Right atrium auricular region (tissue), 2 donors: Measurements from ENCODE around the gene REL. TPM values are rescaled to one million over a fixed set of nuclear protein-coding genes. Genes with fewer than 3 reads are reported as not detected.
"Not testable (repeated sequence)": the region's sequence is repeated elsewhere in the genome, so short reads cannot be mapped to it uniquely, and the experiment has no call there.

ENCODE experiments used
- DNase-seq: peaks from one replicate; pipeline ENCODE4 v3.0.0-alpha.2; 2019; ENCODE audit warnings: low spot score
- H3K27ac ChIP-seq, 2 donors: fragments of 200-600 bp; sonication (generic); 1 replicate in 1 of 2; 2 replicates in 1 of 2; pipeline ENCODE4 v1.5.1; 2016 to 2019
- H3K27me3 ChIP-seq, 2 donors: fragments of 200-600 bp; sonication (generic); one replicate each; pipeline versions ENCODE4 v1.5.1 to v1.6.0; 2017 to 2019
- H3K36me3 ChIP-seq: fragments of 200-600 bp; sonication (generic); one replicate; pipeline ENCODE4 v1.5.1; 2016
- H3K4me1 ChIP-seq, 2 donors: fragments of 200-600 bp; sonication (generic); one replicate each; pipeline versions ENCODE4 v1.5.1 to v1.6.0; 2017 to 2019
- H3K4me3 ChIP-seq, 2 donors: fragments of 200-600 bp; sonication (generic); 1 replicate in 1 of 2; 2 replicates in 1 of 2; pipeline ENCODE4 v1.5.1; 2017 to 2019; ENCODE audit warnings: mild to moderate bottlenecking in 1 of 2, moderate library complexity in 1 of 2
- H3K9me3 ChIP-seq, 2 donors: fragments of 200-600 bp; sonication (generic); one replicate each; pipeline ENCODE4 v1.5.1; 2019
- total RNA-seq, 2 donors: library from RNA; depleted of rRNA; stranded (reverse); fragments of >200 nt; gene quantifications; one replicate each; pipeline ENCODE4 v1.1.0, GENCODE V29; 2016
- TF ChIP-seq, protein P1 (sequence below), 2 donors: fragments of 200-600 bp; sonication (generic); IDR thresholded peaks; one replicate each; pipeline ENCODE4 v1.5.1; 2019; ENCODE audit warnings: antibody characterized with exemption in 2 of 2

Gene REL
- total RNA-seq, 2 donors from 2014 or later: 6.0 to 7.3 TPM

DNA sequence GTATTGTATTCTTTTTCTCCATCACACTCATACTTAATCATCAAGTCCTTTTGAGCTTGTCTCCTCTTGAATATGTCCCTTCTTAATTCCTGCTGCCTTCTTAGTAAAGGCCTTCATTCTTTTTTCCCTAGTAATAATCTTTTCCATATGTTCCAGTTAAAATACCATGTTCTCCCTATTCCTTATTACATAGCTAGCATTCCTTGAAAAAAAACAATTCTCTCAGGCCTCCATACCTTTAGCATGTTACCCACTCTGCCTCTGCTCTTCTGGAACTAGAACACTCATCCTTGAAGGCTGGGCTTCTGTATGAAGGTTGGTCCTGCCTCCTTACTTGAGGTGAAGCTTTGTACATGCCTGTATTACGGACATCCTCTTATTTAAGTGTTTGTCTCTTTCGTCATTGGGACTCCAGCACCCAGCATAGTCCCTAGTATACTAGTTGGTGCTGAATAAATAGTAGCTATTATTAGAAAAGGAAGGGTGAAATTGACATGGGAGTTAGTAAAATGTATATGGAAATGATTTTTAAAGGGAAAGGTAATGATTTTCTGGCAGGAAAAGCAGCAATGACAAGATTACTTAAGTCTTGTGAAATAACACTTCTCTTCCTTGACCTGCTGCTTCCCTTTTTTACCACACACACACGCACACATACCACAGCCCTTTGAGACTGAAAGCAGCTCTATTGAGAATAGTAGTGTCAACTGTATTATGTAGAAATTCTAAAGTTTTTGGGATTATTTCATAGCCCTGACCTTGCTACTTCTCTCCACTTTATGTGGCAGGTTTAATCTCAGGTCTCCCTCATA, 45.6 kb downstream of the REL start:
- no peak overlapping the region for H3K4me3 ChIP-seq
- TF ChIP-seq, protein P1, sequence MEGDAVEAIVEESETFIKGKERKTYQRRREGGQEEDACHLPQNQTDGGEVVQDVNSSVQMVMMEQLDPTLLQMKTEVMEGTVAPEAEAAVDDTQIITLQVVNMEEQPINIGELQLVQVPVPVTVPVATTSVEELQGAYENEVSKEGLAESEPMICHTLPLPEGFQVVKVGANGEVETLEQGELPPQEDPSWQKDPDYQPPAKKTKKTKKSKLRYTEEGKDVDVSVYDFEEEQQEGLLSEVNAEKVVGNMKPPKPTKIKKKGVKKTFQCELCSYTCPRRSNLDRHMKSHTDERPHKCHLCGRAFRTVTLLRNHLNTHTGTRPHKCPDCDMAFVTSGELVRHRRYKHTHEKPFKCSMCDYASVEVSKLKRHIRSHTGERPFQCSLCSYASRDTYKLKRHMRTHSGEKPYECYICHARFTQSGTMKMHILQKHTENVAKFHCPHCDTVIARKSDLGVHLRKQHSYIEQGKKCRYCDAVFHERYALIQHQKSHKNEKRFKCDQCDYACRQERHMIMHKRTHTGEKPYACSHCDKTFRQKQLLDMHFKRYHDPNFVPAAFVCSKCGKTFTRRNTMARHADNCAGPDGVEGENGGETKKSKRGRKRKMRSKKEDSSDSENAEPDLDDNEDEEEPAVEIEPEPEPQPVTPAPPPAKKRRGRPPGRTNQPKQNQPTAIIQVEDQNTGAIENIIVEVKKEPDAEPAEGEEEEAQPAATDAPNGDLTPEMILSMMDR (IDR thresholded peaks at IDR 0.05): no peak
- DNase-seq: no peak
- H3K9me3 ChIP-seq: no peaks in the 10 kb centered on the region
- no peak overlapping the region for H3K27ac ChIP-seq
- no peaks in the 10 kb centered on the region for H3K27me3 ChIP-seq
- no peaks in the 10 kb centered on the region for H3K4me1 ChIP-seq
- H3K36me3 ChIP-seq: peaks cover 12% of the 10 kb centered on the region

DNA sequence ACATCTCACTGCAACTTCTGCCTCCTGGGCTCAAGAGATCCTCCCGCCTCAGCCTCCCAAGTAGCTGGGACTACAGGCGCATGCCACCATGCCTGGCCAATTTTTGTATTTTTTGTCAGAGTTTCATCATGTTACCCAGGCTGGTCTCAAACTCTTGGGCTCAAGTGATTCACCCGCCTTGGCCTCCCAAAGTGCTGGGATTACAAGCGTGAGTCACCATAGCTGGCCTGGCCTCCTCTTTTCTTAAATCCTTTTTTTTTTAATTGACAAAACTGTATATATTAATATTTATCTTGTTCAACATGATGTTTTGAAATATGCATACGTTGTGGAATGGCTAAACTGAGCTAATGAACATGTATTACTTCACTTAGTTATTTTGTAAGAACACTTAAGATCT, 50.7 kb downstream of the REL start:
- H3K4me3 ChIP-seq, H3K27ac ChIP-seq, DNase-seq, H3K4me1 ChIP-seq, H3K27me3 ChIP-seq, H3K36me3 ChIP-seq, H3K9me3 ChIP-seq: not testable (repeated sequence)

DNA sequence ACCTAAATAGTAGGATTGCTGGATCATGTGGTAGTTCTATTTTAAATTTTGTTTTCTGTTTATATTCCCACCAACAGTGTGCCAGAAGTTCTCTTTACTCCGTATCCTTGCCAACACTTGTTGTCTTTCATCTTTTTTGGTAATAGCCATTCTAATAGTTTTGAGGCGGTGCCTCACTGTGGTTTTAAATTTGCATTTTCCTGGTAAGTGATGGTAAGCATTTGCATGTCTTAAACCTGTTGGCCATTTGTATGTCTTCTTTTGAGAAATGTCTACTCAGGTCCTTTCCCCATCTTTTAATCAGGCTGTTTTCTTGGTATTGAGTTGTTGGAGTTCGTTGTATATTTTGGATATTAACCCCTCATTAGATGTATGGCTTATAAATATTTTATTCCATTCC, 51.6 kb downstream of the REL start:
- TF ChIP-seq, protein P1 (IDR thresholded peaks at IDR 0.05): no peak
- Histone ChIP-seq H3K36me3 (no peaks in the 10 kb centered on the region), H3K27me3 (no peaks in the 10 kb centered on the region), H3K4me1 (peaks cover 0 to 4% of the 10 kb centered on the region in 2 donors), H3K4me3 (no peak overlapping the region), H3K27ac (no peak overlapping the region), H3K9me3 (no peaks in the 10 kb centered on the region)
- no peak for DNase-seq

DNA sequence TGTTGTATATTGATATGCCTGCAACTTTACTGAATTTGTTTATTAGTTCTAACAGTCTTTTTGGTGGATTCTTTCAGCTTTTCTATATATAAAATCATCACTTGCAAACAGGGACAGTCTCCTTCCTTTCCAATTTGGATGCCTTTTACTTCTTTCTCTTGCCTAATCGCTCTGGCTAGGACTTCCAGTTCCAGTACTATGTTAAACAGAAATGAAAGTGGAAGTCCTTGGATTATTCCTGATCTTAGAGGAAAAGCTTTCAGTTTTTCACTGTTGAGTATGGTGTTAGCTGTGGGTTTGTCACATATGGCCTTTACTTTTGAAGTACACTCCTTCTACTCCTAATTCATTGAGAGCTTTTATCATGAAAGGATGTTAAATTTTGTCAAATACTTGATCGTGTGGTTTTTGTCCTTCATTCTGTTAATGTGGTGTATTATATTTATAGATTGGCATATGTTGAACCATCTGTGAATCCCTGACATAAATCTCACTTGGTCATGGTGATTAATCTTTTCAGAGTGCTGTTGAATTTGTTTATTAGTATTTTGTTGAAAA, 52.9 kb downstream of the REL start:
- peak overlapping the region; percentile 9 to 55 for H3K27ac ChIP-seq
- DNase-seq: no peak
- H3K4me3 ChIP-seq: no peak overlapping the region
- no peaks in the 10 kb centered on the region for H3K36me3 ChIP-seq
- H3K27me3 ChIP-seq: no peaks in the 10 kb centered on the region
- TF ChIP-seq, protein P1 (IDR thresholded peaks at IDR 0.05): no peak
- H3K4me1 ChIP-seq: peaks cover 0 to 4% of the 10 kb centered on the region in 2 donors
- H3K9me3 ChIP-seq: no peaks in the 10 kb centered on the region

DNA sequence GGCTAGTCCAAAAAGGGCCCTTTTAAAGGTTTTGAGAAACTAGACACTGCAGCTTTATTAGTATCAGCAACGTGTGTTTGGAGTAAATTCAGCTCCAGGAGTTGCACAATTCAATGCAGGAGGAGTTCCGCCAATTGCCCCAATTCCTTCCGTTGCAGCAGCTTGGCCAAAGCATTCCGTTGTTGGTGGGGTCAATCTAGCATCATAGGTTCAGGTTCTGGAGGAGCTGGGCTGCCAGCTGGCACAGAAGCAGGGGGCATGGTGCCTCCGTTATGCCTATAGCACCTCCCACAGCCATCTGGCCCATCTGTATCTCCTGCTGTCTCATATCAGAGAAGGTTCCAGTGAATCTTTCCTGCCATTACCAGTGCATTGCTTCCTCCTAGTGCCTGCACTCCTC, 55.4 kb downstream of the REL start:
- no peak for DNase-seq
- Histone ChIP-seq H3K36me3 (no peaks in the 10 kb centered on the region), H3K9me3 (no peaks in the 10 kb centered on the region), H3K4me1 (peaks cover 0 to 4% of the 10 kb centered on the region in 2 donors), H3K27me3 (no peaks in the 10 kb centered on the region), H3K27ac (no peak overlapping the region), H3K4me3 (no peak overlapping the region)
- TF ChIP-seq, protein P1 (IDR thresholded peaks at IDR 0.05): no peak

DNA sequence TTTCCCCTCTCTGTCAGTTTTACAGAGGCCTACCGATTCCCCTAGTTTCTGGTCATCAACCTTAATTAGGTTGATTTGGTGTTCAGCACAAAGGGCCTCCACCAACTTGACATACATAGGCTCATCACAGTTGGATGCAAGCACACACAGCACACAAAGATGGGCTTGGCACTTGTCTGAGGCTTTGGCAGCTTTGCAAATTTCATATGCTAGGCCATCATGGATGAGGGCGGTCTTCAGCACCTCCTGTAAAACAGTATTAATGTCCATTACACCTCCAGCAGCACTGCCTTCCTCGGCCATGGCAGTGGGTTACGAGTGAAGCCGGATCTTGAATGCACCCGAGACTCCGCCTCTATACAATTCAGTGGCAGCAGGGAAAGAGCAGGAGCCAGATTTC, 56.9 kb downstream of the REL start:
- H3K36me3 ChIP-seq: no peaks in the 10 kb centered on the region
- TF ChIP-seq, protein P1 (IDR thresholded peaks at IDR 0.05): no peak
- H3K27me3 ChIP-seq: no peaks in the 10 kb centered on the region

More for the DNA sequence above, 56.9 kb downstream of the REL start:
- DNase-seq: no peak
- no peak overlapping the region for H3K4me3 ChIP-seq
- H3K27ac ChIP-seq: no peak overlapping the region
- peaks cover 0 to 4% of the 10 kb centered on the region in 2 donors for H3K4me1 ChIP-seq
- no peaks in the 10 kb centered on the region for H3K9me3 ChIP-seq
